Ascending aorta (tissue), 2 donors: ENCODE data around the gene NUPR1. TPM values are rescaled to one million over a fixed set of nuclear protein-coding genes. Genes with fewer than 3 reads are reported as not detected.
"Not testable (repeated sequence)": the region's sequence is repeated elsewhere in the genome, so short reads cannot be mapped to it uniquely, and the experiment has no call there.

Experiments used
- DNase-seq, 2 donors: peaks; one replicate each; pipeline ENCODE4 v3.0.0-alpha.2; 2019; ENCODE audit warnings: low spot score in 2 of 2
- H3K27ac ChIP-seq, 2 donors: fragments of 200-600 bp; sonication (generic); one replicate each; pipeline ENCODE4 v1.5.1; 2016 to 2017; ENCODE audit warnings: mild to moderate bottlenecking in 1 of 2
- H3K27me3 ChIP-seq: fragments of 200-600 bp; sonication (generic); one replicate; pipeline ENCODE4 v1.5.1; 2017
- H3K36me3 ChIP-seq, 2 donors: fragments of 200-600 bp; sonication (generic); one replicate each; pipeline ENCODE4 v1.5.1; 2016
- H3K4me1 ChIP-seq, 2 donors: fragments of 200-600 bp; sonication (generic); one replicate each; pipeline ENCODE4 v1.5.1; 2016 to 2017; ENCODE audit warnings: mild to moderate bottlenecking in 1 of 2
- H3K4me3 ChIP-seq, 2 donors: fragments of 200-600 bp; sonication (generic); one replicate each; pipeline ENCODE4 v1.5.1; 2016 to 2017; ENCODE audit warnings: mild to moderate bottlenecking in 1 of 2
- H3K9me3 ChIP-seq, 2 donors: fragments of 200-600 bp; sonication (generic); one replicate each; pipeline ENCODE4 v1.5.1; 2016
- intact Hi-C: fragments of 100-400 bp; cut with DNase I; formaldehyde crosslinking; loops from one replicate; pipeline ENCODE4 v1.15.1; 2023
- total RNA-seq: library from RNA; depleted of rRNA; stranded (reverse); fragments of >200 nt; gene quantifications from one replicate; pipeline ENCODE4 v1.1.0, GENCODE V29; 2016
- TF ChIP-seq, protein P1 (sequence below), 3 experiments: fragments of 200-600 bp in 2 of 3; fragments of 450-650 bp in 1 of 3; sonication (generic) in 2 of 3; IDR thresholded peaks; one replicate each; pipeline ENCODE4 v1.5.1; 2016 to 2019; ENCODE audit warnings: antibody characterized with exemption in 3 of 3, mild to moderate bottlenecking in 1 of 3, moderate library complexity in 1 of 3

The NUPR1 gene
- total RNA-seq, 1 donor from 2014 or later, result 290 TPM

DNA sequence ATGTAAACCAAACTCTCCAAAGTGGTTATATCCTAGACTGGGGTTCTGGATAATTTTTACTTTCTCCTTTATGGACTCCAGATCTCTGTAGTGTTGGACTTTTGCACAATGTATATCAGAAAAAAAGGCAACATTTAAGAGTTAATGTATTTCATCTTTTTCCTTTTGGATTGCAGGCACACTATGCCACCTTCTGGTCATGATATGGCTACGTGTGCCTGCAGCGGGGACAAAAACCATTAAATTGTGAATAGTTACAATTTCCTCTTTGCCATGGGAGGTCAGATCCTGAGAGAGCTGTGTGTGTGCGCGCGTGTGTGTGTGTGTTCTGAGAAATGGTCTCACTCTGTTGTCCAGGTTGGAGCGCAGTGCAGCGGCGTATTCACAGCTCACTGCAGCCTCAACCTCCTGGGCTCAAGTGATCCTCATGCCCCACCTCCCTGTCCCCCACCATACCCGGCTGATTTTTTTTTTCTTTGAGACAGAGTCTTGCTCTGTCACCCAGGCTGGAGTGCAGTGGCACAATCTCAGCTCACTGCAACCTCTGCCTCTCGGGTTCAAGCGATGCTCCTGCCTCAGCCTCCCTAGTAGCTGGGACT lies 10.6 kb upstream of the NUPR1 start:
- Histone ChIP-seq H3K36me3 (no peaks in the 10 kb centered on the region), H3K9me3 (no peaks in the 10 kb centered on the region), H3K27ac (no peak overlapping the region), H3K4me1 (peaks cover 0 to under 1% of the 10 kb centered on the region in 2 donors), H3K4me3 (no peak overlapping the region), H3K27me3 (no peaks in the 10 kb centered on the region)
- intact Hi-C loops, result no loop called here
- no peak for DNase-seq
- TF ChIP-seq, protein P1, sequence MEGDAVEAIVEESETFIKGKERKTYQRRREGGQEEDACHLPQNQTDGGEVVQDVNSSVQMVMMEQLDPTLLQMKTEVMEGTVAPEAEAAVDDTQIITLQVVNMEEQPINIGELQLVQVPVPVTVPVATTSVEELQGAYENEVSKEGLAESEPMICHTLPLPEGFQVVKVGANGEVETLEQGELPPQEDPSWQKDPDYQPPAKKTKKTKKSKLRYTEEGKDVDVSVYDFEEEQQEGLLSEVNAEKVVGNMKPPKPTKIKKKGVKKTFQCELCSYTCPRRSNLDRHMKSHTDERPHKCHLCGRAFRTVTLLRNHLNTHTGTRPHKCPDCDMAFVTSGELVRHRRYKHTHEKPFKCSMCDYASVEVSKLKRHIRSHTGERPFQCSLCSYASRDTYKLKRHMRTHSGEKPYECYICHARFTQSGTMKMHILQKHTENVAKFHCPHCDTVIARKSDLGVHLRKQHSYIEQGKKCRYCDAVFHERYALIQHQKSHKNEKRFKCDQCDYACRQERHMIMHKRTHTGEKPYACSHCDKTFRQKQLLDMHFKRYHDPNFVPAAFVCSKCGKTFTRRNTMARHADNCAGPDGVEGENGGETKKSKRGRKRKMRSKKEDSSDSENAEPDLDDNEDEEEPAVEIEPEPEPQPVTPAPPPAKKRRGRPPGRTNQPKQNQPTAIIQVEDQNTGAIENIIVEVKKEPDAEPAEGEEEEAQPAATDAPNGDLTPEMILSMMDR (IDR thresholded peaks at IDR 0.05), result peak; percentile 21 to 34 (median 23)

DNA sequence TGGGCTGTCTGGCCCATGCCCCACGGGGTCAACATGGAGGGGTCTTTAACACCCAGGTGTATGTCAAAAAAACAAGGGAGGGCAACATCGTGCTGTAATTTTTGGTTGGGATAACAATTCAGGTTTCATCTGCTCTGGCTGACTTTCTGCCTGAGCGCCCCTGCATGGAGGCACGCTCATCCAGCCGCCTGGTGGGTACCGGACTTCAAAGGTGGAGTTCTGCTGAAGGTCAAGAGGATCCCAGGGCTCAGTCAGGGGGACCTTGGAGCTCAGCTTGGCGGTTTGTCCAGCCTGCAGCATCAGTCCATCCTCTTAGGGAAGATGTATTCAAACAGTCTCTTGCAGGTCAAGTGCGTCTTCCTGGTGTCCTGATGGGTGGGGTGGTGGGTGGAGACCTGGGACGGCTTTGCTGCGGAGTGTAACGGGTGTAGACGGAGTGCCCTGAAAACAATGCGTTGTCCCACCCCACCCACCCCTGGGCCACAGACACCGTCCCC lies 9.6 kb upstream of the NUPR1 start:
- no peak for DNase-seq
- Histone ChIP-seq H3K36me3 (no peaks in the 10 kb centered on the region), H3K27ac (no peak overlapping the region), H3K27me3 (no peaks in the 10 kb centered on the region), H3K4me1 (no peaks in the 10 kb centered on the region), H3K4me3 (no peak overlapping the region), H3K9me3 (no peaks in the 10 kb centered on the region)
- TF ChIP-seq, protein P1 (IDR thresholded peaks at IDR 0.05), result no peak
- intact Hi-C loops, result no loop called here

DNA sequence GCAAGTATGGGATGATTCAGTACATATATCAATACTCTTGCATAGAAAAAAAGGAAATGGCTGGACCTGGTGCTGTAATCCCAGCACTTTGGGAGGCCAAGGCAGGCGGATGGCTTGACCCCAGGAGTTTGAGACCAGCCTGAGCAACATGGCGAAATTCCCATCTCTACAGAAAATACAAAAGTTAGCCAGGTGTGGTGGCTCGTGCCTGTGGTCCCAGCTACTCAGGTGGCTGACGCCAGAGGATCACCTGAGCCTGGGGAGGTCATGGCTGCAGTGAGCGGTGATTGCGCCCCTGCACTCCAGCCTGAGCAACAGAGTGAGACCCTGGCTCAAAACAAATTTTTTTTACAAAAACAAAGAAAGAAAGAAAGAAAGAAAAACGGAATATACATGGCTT lies 7.9 kb upstream of the NUPR1 start:
- Histone ChIP-seq H3K9me3 (no peaks in the 10 kb centered on the region), H3K4me1 (no peaks in the 10 kb centered on the region), H3K36me3 (no peaks in the 10 kb centered on the region), H3K4me3 (no peak overlapping the region), H3K27ac (no peak overlapping the region), H3K27me3 (no peaks in the 10 kb centered on the region)
- intact Hi-C loops, result no loop called here
- TF ChIP-seq, protein P1 (IDR thresholded peaks at IDR 0.05), result no peak
- DNase-seq, result no peak

DNA sequence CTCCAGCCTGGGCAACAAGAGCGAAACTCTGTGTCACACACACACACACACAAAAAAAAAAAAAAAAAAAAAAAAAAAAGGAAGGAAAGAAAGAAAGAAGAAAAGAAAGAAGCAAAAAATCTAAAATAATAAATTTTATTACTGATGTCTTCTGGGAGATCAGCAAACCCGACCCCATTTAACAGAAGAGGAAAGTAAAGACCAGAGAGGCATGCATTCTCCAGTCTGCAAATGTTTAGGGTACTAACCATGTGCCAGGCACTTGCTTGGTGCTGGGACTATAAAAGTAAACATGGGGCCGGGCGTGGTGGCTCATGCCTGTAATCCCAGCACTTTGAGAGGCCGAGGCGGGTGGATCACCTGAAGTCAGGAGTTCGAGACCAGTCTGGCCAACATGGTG lies 7.2 kb upstream of the NUPR1 start:
- H3K36me3 ChIP-seq, H3K9me3 ChIP-seq, H3K4me1 ChIP-seq, H3K27ac ChIP-seq, DNase-seq, H3K4me3 ChIP-seq, H3K27me3 ChIP-seq, intact Hi-C loops: not testable (repeated sequence)

DNA sequence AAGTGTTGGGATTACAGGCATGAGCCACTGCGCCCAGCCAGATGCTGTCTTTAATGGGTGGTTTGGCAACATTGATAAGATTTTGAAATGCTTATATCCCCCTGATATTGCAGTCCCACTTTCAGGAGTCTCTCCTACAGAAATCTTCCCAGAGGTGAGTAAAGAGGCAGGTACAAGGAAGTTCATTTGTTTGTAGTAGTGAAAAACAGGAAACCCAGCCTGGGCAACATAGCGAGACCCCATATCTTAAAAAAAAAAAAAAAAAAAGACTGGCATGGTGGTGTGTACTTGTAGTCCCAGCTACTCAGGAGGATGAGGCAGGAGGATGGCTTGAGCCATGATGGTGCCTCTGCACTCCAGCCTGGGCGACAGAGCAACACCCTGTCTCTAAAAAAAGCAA lies 6.2 kb upstream of the NUPR1 start:
- Histone ChIP-seq H3K4me1 (no peaks in the 10 kb centered on the region), H3K9me3 (no peaks in the 10 kb centered on the region), H3K4me3 (no peak overlapping the region), H3K36me3 (no peaks in the 10 kb centered on the region), H3K27me3 (no peaks in the 10 kb centered on the region), H3K27ac (no peak overlapping the region)
- DNase-seq, result no peak
- intact Hi-C loops, result no loop called here
- TF ChIP-seq, protein P1 (IDR thresholded peaks at IDR 0.05), result no peak

DNA sequence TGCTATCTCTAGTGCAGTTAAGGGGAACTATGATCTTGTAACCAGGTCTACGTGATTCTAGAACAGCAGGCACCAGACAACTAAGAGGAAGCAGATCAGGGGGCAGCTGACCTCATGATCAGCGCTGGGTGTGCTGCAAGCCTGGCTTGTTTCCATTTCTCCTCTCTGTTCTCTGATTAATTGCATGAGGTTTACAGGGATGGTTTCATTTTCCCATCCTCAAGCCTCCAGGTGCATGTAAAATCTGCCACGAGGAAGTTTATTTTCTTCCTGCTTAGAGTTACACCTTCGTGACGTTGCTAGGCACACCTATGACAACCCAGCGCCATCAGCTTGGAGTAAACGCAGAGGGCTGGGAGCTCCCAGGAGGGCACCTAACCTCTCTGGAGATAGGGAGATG lies 4.3 kb upstream of the NUPR1 start:
- TF ChIP-seq, protein P1 (IDR thresholded peaks at IDR 0.05), result no peak
- no peak for DNase-seq
- no peak overlapping the region for H3K27ac ChIP-seq
- H3K36me3 ChIP-seq, result no peaks in the 10 kb centered on the region
- H3K27me3 ChIP-seq, result no peaks in the 10 kb centered on the region
- no peaks in the 10 kb centered on the region for H3K9me3 ChIP-seq
- no peak overlapping the region for H3K4me3 ChIP-seq
- H3K4me1 ChIP-seq, result peaks cover under 1 to 9% of the 10 kb centered on the region in 2 donors
- intact Hi-C loops, result no loop called here
